Body of pancreas (tissue), 4 donors: ENCODE data around the gene PPFIBP2. TPM values are rescaled to one million over a fixed set of nuclear protein-coding genes. Genes with fewer than 3 reads are reported as not detected.

Source experiments
- ATAC-seq: fragments of 150-250 bp; one replicate; pipeline ENCODE4 v1.9.1; 2016
- DNase-seq, 4 donors: peaks; one replicate each; pipeline ENCODE4 v3.0.0-alpha.2; 2019
- H3K27ac ChIP-seq, 4 donors: fragments of 200-600 bp; sonication (generic); 1 replicate in 3 of 4; 2 replicates in 1 of 4; pipeline versions ENCODE4 v1.5.1 to v1.6.1; 2016 to 2019; ENCODE audit warnings: mild to moderate bottlenecking in 1 of 4, mixed read lengths in 1 of 4, moderate library complexity in 1 of 4
- H3K27me3 ChIP-seq, 2 donors: fragments of 200-600 bp; sonication (generic); one replicate each; pipeline ENCODE4 v1.6.0; 2016; ENCODE audit warnings: mild to moderate bottlenecking in 1 of 2
- H3K36me3 ChIP-seq, 2 donors: fragments of 200-600 bp; sonication (generic); replicated peaks in 1 of 2; 2 replicates each; pipeline ENCODE4 v1.5.1; 2016; ENCODE audit warnings: low read depth in 2 of 2; ENCODE audit not compliant: insufficient read depth in 1 of 2
- H3K4me1 ChIP-seq: fragments of 200-600 bp; sonication (generic); one replicate; pipeline ENCODE4 v1.6.0; 2016
- H3K4me3 ChIP-seq, 2 donors: fragments of 200-600 bp; sonication (generic); 1 replicate in 1 of 2; 2 replicates in 1 of 2; pipeline ENCODE4 v1.5.1; 2016 to 2019
- H3K9me3 ChIP-seq, 3 donors: fragments of 200-600 bp; sonication (generic); 1 replicate in 2 of 3; 2 replicates in 1 of 3; pipeline ENCODE4 v1.5.1; 2016
- POLR2A ChIP-seq, 3 donors: fragments of 450-650 bp; IDR thresholded peaks; one replicate each; pipeline ENCODE4 v1.6.1; 2016; ENCODE audit warnings: antibody characterized with exemption in 3 of 3, mild to moderate bottlenecking in 2 of 3
- WGBS, 2 donors: methylation state at CpG; one replicate each; pipeline ENCODE4 v1.1.5; 2017; 5-methylcytosine and 5-hydroxymethylcytosine counted together
- intact Hi-C: fragments of 100-400 bp; cut with DNase I; formaldehyde crosslinking; loops from one replicate; pipeline ENCODE4 v1.15.1; 2023
- total RNA-seq, 2 donors: library from RNA; depleted of rRNA; stranded (reverse); fragments of >200 nt; gene quantifications; one replicate each; pipeline ENCODE4 v1.1.0, GENCODE V29; 2016
- TF ChIP-seq, protein P1 (sequence below), 7 experiments: fragments of 450-650 bp in 4 of 7; fragments of 200-600 bp in 3 of 7; sonication (generic) in 3 of 7; IDR thresholded peaks; one replicate each; pipeline ENCODE4 v1.5.1; 2016 to 2019; ENCODE audit warnings: antibody characterized with exemption in 7 of 7

Gene PPFIBP2
- total RNA-seq, 2 donors from 2014 or later: 34.9 to 35.3 TPM

GRCh38 chr11:7691759-7692350 lies 178.1 kb downstream of the PPFIBP2 start:
- no peaks in the 10 kb centered on the region for H3K27me3 ChIP-seq
- no peak overlapping the region for H3K4me3 ChIP-seq
- H3K4me1 ChIP-seq: no peaks in the 10 kb centered on the region
- TF ChIP-seq, protein P1, sequence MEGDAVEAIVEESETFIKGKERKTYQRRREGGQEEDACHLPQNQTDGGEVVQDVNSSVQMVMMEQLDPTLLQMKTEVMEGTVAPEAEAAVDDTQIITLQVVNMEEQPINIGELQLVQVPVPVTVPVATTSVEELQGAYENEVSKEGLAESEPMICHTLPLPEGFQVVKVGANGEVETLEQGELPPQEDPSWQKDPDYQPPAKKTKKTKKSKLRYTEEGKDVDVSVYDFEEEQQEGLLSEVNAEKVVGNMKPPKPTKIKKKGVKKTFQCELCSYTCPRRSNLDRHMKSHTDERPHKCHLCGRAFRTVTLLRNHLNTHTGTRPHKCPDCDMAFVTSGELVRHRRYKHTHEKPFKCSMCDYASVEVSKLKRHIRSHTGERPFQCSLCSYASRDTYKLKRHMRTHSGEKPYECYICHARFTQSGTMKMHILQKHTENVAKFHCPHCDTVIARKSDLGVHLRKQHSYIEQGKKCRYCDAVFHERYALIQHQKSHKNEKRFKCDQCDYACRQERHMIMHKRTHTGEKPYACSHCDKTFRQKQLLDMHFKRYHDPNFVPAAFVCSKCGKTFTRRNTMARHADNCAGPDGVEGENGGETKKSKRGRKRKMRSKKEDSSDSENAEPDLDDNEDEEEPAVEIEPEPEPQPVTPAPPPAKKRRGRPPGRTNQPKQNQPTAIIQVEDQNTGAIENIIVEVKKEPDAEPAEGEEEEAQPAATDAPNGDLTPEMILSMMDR (IDR thresholded peaks at IDR 0.05): no peak
- no peak for TF ChIP-seq POLR2A (IDR thresholded peaks at IDR 0.05)
- WGBS, 2 donors: 57 to 62% methylated on average over 6 of the region's 6 CpGs
- no peak overlapping the region for H3K27ac ChIP-seq
- ATAC-seq (no peak), DNase-seq (no peak)
- no peaks in the 10 kb centered on the region for H3K9me3 ChIP-seq
- no peaks in the 10 kb centered on the region for H3K36me3 ChIP-seq
- intact Hi-C loops: loop anchor here (10.0 kb wide), 1 partner anchor 597 kb away; no protein-coding TSS in a partner anchor

GRCh38 chr11:7692426-7692825 lies 178.6 kb downstream of the PPFIBP2 start:
- TF ChIP-seq, protein P1 (IDR thresholded peaks at IDR 0.05): no peak
- no peak for TF ChIP-seq POLR2A (IDR thresholded peaks at IDR 0.05)
- Histone ChIP-seq H3K4me1 (no peaks in the 10 kb centered on the region), H3K36me3 (no peaks in the 10 kb centered on the region), H3K4me3 (no peak overlapping the region), H3K9me3 (no peaks in the 10 kb centered on the region), H3K27me3 (no peaks in the 10 kb centered on the region), H3K27ac (no peak overlapping the region)
- DNase-seq (no peak), ATAC-seq (no peak)
- WGBS, 2 donors: 77 to 78% methylated on average over 3 of the region's 3 CpGs
- intact Hi-C loops: loop anchor here (10.0 kb wide), 1 partner anchor 598 kb away; no protein-coding TSS in a partner anchor

GRCh38 chr11:7694235-7694634 lies 180.4 kb downstream of the PPFIBP2 start:
- no peak overlapping the region for H3K4me3 ChIP-seq
- no peaks in the 10 kb centered on the region for H3K36me3 ChIP-seq
- H3K27ac ChIP-seq: no peak overlapping the region
- TF ChIP-seq POLR2A (IDR thresholded peaks at IDR 0.05): no peak
- TF ChIP-seq, protein P1 (IDR thresholded peaks at IDR 0.05): no peak
- H3K9me3 ChIP-seq: no peaks in the 10 kb centered on the region
- ATAC-seq (no peak), DNase-seq (no peak)
- H3K27me3 ChIP-seq: no peaks in the 10 kb centered on the region
- WGBS, 2 donors: 63 to 70% methylated on average over 3 of the region's 3 CpGs
- intact Hi-C loops: loop anchor here (10.0 kb wide), 1 partner anchor 599 kb away; no protein-coding TSS in a partner anchor
- no peaks in the 10 kb centered on the region for H3K4me1 ChIP-seq

DNA sequence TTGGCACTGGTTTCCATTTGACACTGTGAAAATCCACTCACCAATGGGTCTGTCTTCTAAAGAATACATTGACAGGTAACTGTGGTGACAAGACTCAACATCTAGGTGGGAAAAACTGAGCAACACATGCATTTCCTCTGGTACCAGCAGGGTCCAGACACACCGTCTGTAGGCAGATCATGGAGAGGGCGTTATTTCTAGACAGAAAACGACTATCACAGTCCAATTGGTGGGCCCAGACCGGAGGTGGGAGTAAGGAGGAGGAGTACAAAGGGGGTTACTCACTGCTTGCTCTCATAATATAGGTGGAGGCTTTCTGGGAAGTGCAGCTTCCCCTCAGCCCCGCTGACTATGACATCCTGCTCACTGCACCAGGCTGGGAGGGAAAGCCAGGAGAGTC lies 182.6 kb downstream of the PPFIBP2 start:
- intact Hi-C loops: loop anchor here (10.0 kb wide), 1 partner anchor 602 kb away; no protein-coding TSS in a partner anchor
- 70 to 75% methylated on average over 5 of the region's 5 CpGs for WGBS, 2 donors
- ATAC-seq (no peak), DNase-seq (no peak)
- H3K27ac ChIP-seq: no peak overlapping the region
- H3K4me1 ChIP-seq: no peaks in the 10 kb centered on the region
- no peak overlapping the region for H3K4me3 ChIP-seq
- no peaks in the 10 kb centered on the region for H3K36me3 ChIP-seq
- no peaks in the 10 kb centered on the region for H3K9me3 ChIP-seq
- TF ChIP-seq POLR2A (IDR thresholded peaks at IDR 0.05): no peak
- TF ChIP-seq, protein P1 (IDR thresholded peaks at IDR 0.05): no peak
- no peaks in the 10 kb centered on the region for H3K27me3 ChIP-seq

Other genes starting within 250 kb of the PPFIBP2 start
- gene OLFML1, start 28.5 kb upstream of the PPFIBP2 start, total RNA-seq: 1 to 10 TPM; 2.3 to 3.6 TPM
- 1 to 10 TPM in 1 of 2 donors, not detected in 1; 1.3 TPM for gene CYB5R2, start 159.5 kb downstream of the PPFIBP2 start, total RNA-seq
- gene OVCH2, start 192.5 kb downstream of the PPFIBP2 start, total RNA-seq: not detected